GM21737 (cell line): ENCODE data around the gene RAB7A.
A peak's percentile ranks its signal among the peaks of the same experiment; 100 is the strongest.

ENCODE experiments used
- ATAC-seq: cut with Tn5 transposase; IDR thresholded peaks from one replicate; pipeline ENCODE4 v1.9.1; 2021; ENCODE audit warnings: mild to moderate bottlenecking, moderate library complexity; ENCODE audit not compliant: unreplicated experiment

Gene RAB7A

GRCh38 chr3:128787256-128788253 lies 61.6 kb downstream of the RAB7A start:
- no peak for ATAC-seq

- no peak for ATAC-seq
These were observed 62.4 kb downstream of the RAB7A start for GRCh38 chr3:128788268-128788869.

DNA sequence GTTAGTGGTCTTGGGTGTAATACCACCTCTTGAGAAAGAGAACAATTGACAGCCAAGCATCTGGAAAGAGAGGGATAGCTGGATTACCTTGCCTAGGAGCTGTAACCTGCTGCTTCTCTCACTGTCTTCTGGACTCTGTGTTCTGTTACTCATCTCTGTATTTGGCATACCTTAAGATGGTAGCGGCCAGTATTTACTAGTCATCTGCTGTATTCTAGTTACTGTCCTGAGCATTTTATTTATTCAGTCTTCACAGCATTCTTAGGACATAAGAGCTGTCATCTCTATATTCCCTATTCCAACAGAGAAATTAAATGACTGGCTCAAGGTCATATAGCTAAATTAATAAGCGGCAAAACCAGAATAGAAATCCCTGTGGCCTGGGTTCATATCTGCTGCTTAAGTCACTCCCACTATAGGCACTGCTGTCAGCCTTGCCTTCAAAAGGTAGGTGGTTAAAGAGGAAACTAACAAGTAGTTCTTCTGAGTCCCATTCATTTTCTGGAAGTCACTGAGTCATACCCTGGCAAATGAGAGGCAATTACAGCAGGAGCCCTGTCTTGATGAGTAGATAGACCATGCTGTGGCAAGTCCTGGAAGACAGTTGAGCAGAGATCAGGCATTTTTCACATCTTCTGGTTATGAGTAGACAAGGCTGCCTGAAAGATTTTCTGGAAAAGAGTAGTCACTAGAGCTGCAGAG lies 68.2 kb downstream of the RAB7A start:
- ATAC-seq, result peak; percentile 22

- ATAC-seq, result peak; percentile 71
These were observed 69.0 kb downstream of the RAB7A start for GRCh38 chr3:128794770-128795649.

- ATAC-seq, result no peak
These were observed 73.7 kb downstream of the RAB7A start for GRCh38 chr3:128799653-128800052.

GRCh38 chr3:128800241-128801187 lies 74.5 kb downstream of the RAB7A start:
- no peak for ATAC-seq

- ATAC-seq, result no peak
These were observed 75.9 kb downstream of the RAB7A start for GRCh38 chr3:128801779-128802380.

- ATAC-seq, result no peak
These were observed 77.3 kb downstream of the RAB7A start for GRCh38 chr3:128803307-128803706.

DNA sequence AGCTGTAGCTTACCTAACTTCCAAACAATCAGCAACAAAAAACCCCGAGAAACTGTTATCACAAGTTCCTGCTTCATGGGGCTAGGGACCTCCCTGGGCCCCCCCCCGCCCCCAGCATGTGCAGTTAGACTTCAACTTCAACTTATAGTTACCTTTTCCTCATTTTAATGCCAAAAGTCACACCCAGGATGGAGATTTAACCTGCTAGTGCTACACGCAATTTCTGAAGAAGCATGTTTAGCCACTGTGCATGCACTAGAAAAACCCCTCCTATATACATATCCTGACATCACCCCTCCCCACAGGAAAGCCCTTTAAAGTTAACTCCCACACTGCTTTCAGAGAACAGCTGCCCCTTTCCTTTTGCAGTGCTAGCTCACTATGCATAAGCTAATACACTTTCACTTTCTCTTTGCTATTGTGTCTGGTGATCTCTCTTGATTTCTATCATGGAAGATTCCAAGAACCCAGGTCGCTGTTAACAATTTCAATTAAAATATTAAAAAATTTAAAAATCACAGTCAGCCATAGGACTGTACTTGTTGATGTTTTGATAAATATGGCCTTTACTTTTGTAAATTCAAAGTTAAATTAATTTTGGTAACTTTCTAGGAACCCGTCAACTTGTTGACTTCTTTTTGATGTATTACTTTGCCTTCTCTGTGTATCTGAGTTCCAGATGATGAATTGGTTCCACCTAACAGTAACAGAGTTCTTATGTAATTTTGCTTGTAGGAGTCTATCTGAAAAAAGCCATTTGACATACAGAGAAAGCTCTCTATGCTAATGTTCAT lies 78.2 kb downstream of the RAB7A start:
- peak; percentile 84 for ATAC-seq

DNA sequence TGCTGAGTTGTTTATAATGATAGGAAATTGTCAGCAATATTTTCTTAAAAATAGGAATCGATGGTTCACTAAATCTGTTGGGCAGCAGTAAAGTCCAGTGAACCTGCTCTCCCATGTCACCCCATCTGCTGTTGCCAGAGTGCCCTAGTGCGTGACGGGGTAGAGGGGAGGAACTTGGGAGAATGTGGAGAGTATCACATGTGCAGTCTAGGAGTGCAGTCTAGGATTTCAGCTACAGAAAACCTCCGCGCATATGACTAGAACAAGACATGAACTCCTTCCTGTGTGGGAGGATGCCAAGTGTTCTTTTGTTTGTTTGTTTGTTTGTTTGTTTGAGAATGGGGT lies 78.8 kb downstream of the RAB7A start:
- no peak for ATAC-seq

- ATAC-seq, result no peak
These were observed 79.8 kb downstream of the RAB7A start for GRCh38 chr3:128805772-128806171.

DNA sequence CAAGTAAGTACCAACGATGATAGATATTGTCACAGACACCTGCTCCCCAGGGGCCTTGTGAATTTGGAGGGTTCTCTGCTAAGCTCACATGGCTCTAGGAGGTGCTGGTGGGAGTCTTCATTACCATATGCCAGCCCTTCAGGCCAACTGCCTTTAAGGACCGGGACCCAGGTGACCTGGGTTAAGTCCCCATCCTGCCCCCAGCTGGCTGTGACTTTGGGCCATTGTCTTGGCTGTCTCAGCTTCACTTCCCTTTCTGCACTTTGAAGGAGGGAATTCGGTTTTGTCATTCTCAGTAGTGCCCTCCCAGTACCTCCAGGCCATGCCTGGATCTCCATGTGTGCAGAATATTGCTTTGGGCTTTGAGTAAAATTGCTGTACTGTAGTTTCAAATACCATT lies 80.6 kb downstream of the RAB7A start:
- ATAC-seq, result no peak

GRCh38 chr3:128807186-128807830 lies 81.3 kb downstream of the RAB7A start:
- ATAC-seq, result no peak

- ATAC-seq, result no peak
These were observed 82.7 kb downstream of the RAB7A start for GRCh38 chr3:128808672-128809071.

GRCh38 chr3:128813097-128813496 lies 87.1 kb downstream of the RAB7A start:
- ATAC-seq, result no peak

DNA sequence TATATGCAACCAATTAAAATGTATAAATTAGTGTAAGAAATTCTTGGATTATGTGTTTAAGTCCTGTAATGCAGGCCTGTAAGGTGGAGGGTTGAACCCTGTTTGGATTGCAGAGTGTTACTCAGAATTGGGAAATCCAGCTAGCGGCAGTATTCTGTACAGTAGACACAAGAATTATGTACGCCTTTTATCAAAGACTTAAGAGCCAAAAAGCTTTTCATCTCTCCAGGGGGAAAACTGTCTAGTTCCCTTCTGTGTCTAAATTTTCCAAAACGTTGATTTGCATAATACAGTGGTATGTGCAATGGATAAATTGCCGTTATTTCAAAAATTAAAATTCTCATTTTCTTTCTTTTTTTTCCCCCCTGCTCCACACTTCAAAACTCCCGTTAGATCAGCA lies 88.1 kb downstream of the RAB7A start:
- ATAC-seq, result no peak

DNA sequence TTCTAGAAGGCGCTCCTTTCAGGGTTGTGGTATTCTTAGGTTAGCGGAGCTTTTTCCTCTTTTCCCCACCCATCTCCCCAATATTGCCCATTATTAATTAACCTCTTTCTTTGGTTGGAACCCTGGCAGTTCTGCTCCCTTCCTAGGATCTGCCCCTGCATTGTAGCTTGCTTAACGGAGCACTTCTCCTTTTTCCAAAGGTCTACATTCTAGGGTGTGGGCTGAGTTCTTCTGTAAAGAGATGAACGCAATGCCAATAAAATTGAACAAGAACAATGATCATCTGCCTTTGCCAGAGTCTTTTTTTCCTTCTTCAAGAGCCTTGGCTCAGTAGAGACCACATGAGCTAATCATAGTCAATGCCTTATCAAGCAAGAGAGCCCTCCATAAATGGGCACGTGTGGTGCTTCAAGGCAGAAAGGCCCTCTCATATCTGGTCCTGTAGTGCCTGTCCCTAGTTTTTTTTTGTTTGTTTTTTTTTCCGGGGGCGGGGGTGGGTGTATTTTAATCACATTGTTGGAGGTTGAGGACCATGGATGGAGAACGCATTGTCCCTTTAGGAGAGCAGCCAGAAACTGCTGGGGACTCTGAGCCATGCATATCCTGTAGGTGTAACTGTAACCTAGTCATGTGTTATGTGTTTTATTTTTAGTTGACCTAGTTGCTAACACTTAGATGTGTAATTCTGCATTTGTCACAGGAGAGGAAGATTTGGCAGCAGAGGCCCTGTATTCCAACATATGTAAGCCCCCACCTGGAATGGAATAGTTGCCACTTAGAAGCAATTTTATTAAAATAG lies 88.7 kb downstream of the RAB7A start:
- no peak for ATAC-seq
